Stimulated activated CD4-positive, alpha-beta T cell treated with anti-CD3 and anti-CD28 coated beads, TNF-alpha, amount 100 ng/mL, for 24 hours (primary cell): ENCODE results near the gene USP7.
"Not testable (repeated sequence)": the region's sequence is repeated elsewhere in the genome, so short reads cannot be mapped to it uniquely, and the experiment has no call there.

Experiments
- DNase-seq, 3 experiments: peaks; one replicate each; pipeline ENCODE4 v3.0.0-alpha.2; 2020; ENCODE audit warnings: low read depth in 3 of 3

USP7 gene

DNA sequence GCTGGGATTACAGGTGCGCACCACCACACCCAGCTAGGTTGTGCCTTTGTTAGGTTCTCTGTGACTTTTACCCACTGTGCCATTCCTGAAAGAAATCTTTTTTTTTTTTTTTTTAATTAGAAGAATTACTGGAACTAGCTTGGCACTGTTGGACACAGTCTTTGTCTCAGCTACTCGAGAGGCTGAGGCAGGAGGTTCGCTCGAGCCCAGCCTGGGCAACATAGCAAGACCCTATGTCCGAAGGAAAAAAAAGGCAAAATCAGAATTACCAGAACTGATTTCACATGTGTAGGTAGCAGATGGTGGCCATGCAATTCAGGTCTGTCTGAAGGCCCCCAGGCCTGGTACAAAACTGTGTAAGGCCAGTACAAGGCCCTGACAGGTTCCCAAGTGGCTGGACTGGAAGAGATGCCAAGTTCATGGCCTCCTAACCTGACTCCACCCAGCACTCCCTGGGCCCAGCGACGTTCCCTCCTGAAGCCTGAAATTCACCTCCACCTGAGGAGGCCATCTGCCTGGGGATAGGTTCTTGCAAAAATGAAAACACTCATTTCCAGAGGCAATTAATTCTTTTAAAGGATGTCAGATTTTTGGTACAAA lies 117.9 kb downstream of the USP7 start:
- DNase-seq: no peak

DNA sequence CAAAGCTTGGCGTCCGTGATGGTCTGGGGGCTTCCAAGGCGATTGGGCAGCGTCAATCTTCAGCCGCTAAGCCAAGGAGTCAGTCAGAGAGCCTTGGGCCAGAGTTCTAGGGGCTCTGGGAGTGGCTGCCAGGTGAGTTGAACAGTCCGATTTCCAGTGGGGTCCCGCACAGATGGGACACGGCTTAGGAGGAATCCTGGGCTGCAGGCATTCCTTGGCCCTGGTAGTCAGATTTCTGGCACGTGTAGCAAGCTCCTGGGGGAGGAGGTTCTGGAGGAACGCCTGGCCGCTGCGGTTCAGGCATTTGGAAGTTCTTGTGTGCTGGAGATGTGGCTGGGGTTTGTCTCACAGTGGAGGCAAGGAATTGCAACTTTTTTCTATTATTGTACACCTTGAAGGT lies 120.4 kb downstream of the USP7 start:
- not testable (repeated sequence) for DNase-seq
